ENCODE results near the gene CISD2.
"Not testable (repeated sequence)": the region's sequence is repeated elsewhere in the genome, so short reads cannot be mapped to it uniquely, and the experiment has no call there.

Gene CISD2

GRCh38 chr4:102850370-102850769 is 18.4 kb upstream of the CISD2 start:
- no peak for DNase-seq

- no peak for DNase-seq
Observed at GRCh38 chr4:102858828-102859464, 9.8 kb upstream of the CISD2 start.

- no peak for DNase-seq
Observed at GRCh38 chr4:102860611-102861324, 8.0 kb upstream of the CISD2 start.

- DNase-seq, result no peak
Observed at GRCh38 chr4:102862016-102862415, 6.8 kb upstream of the CISD2 start.

GRCh38 chr4:102862747-102863146 is 6.0 kb upstream of the CISD2 start:
- DNase-seq, result no peak

- not testable (repeated sequence) for DNase-seq
Observed at GRCh38 chr4:102865327-102865726, 3.5 kb upstream of the CISD2 start.

- DNase-seq, result no peak
Observed at GRCh38 chr4:102867278-102868152, 1.3 kb upstream of the CISD2 start.

GRCh38 chr4:102868153-102868780 is 525 bp upstream of the CISD2 start:
- peak in 2 of 14 donors; percentile 28 to 50 for DNase-seq

- DNase-seq, result peak in 2 of 14 donors; percentile 48 to 68
Observed at GRCh38 chr4:102869569-102870197, 891 bp downstream of the CISD2 start.

- no peak for DNase-seq
Observed at GRCh38 chr4:102871772-102872171, 3.0 kb downstream of the CISD2 start.

- not testable (repeated sequence) for DNase-seq
Observed at GRCh38 chr4:102877477-102878106, 8.8 kb downstream of the CISD2 start.

GRCh38 chr4:102878349-102878748 is 9.6 kb downstream of the CISD2 start:
- not testable (repeated sequence) for DNase-seq

GRCh38 chr4:102878901-102879300 is 10.1 kb downstream of the CISD2 start:
- no peak for DNase-seq

GRCh38 chr4:102881343-102881742 is 12.6 kb downstream of the CISD2 start:
- DNase-seq, result no peak

- no peak for DNase-seq
Observed at GRCh38 chr4:102883278-102883677, 14.5 kb downstream of the CISD2 start.

- DNase-seq, result not testable (repeated sequence)
Observed at GRCh38 chr4:102888570-102888969, 19.8 kb downstream of the CISD2 start.

GRCh38 chr4:102889866-102890265 is 21.1 kb downstream of the CISD2 start:
- DNase-seq, result not testable (repeated sequence)

GRCh38 chr4:102896547-102896946 is 27.8 kb downstream of the CISD2 start:
- DNase-seq, result not testable (repeated sequence)

- not testable (repeated sequence) for DNase-seq
Observed at GRCh38 chr4:102897610-102898009, 28.8 kb downstream of the CISD2 start.

GRCh38 chr4:102901804-102902203 is 33.0 kb downstream of the CISD2 start:
- no peak for DNase-seq

- no peak for DNase-seq
Observed at GRCh38 chr4:102918859-102919258, 50.1 kb downstream of the CISD2 start.

GRCh38 chr4:102919697-102920096 is 50.9 kb downstream of the CISD2 start:
- not testable (repeated sequence) for DNase-seq

Data from C1 segment of cervical spinal cord (tissue), 14 donors.